Bronchial epithelial cell (primary cell): ENCODE data around the gene RASGEF1B. TPM values are rescaled to one million over a fixed set of nuclear protein-coding genes. Genes with fewer than 3 reads are reported as not detected.

Source experiments
- DNase-seq: peaks from one replicate; pipeline ENCODE4 v3.0.0-alpha.2; 2010; ENCODE audit warnings: low read depth
- FAIRE-seq: peaks from 2 replicates; lab custom pipeline; 2011; peaks lifted over from hg19 to GRCh38; lab: Jason Lieb, UNC
- H3K27me3 ChIP-seq: 2 replicates; pipeline ENCODE4 v1.5.1; 2011; ENCODE audit warnings: low read length; ENCODE audit not compliant: control insufficient read depth, insufficient read depth
- H3K36me3 ChIP-seq: 2 replicates; pipeline ENCODE4 v1.5.1; 2011; ENCODE audit warnings: low read length; ENCODE audit not compliant: control insufficient read depth, insufficient read depth
- H3K4me3 ChIP-seq: 2 replicates; pipeline ENCODE4 v1.5.1; 2011; ENCODE audit warnings: mild to moderate bottlenecking, low read depth, low read length, control low read depth
- total RNA-seq: library from RNA; depleted of rRNA; stranded (reverse); fragments of >200 nt; gene quantifications from 2 replicates; pipeline ENCODE4 v1.2.1, GENCODE V29; 2014
- TF ChIP-seq, protein P1 (sequence below): IDR thresholded peaks from 2 replicates; pipeline ENCODE4 v1.5.1; 2011; ENCODE audit warnings: mild to moderate bottlenecking, moderate library complexity, low read length, control low read depth, inconsistent platforms; ENCODE audit not compliant: insufficient read depth, severe bottlenecking

The RASGEF1B gene
- total RNA-seq, 1 donor from 2014 or later: 2.6 TPM

GRCh38 chr4:81498046-81498445 lies 26.3 kb upstream of the RASGEF1B start:
- H3K36me3 ChIP-seq: no peaks in the 10 kb centered on the region
- DNase-seq (no peak), FAIRE-seq (no peak)
- no peaks in the 10 kb centered on the region for H3K27me3 ChIP-seq
- TF ChIP-seq, protein P1, sequence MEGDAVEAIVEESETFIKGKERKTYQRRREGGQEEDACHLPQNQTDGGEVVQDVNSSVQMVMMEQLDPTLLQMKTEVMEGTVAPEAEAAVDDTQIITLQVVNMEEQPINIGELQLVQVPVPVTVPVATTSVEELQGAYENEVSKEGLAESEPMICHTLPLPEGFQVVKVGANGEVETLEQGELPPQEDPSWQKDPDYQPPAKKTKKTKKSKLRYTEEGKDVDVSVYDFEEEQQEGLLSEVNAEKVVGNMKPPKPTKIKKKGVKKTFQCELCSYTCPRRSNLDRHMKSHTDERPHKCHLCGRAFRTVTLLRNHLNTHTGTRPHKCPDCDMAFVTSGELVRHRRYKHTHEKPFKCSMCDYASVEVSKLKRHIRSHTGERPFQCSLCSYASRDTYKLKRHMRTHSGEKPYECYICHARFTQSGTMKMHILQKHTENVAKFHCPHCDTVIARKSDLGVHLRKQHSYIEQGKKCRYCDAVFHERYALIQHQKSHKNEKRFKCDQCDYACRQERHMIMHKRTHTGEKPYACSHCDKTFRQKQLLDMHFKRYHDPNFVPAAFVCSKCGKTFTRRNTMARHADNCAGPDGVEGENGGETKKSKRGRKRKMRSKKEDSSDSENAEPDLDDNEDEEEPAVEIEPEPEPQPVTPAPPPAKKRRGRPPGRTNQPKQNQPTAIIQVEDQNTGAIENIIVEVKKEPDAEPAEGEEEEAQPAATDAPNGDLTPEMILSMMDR: no peak
- no peak overlapping the region for H3K4me3 ChIP-seq

- Histone ChIP-seq H3K4me3 (no peak overlapping the region), H3K36me3 (no peaks in the 10 kb centered on the region), H3K27me3 (no peaks in the 10 kb centered on the region)
- DNase-seq: no peak
- TF ChIP-seq, protein P1: no peak
- no peak for FAIRE-seq
These were observed 23.6 kb upstream of the RASGEF1B start for GRCh38 chr4:81495345-81495744.

DNA sequence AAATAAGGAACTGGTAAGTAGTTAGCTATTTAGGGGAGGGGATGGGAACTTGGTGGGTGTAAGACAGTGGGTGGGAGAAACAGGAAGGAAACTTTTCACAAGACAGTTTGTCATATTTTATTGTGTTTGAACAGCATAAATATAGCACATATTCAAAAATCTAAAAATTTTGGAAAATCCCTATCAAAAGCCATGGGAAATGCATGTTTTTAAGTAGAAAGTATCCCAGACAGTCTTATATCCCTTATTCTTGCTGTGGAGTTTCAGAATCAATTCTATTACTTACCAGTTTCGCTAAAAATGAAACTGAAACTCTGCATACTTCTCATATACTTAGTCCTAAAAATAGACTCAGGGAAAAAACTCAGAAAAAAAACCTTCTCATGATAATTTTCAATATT lies 22.3 kb upstream of the RASGEF1B start:
- no peak overlapping the region for H3K4me3 ChIP-seq
- TF ChIP-seq, protein P1: no peak
- FAIRE-seq: no peak
- H3K27me3 ChIP-seq: no peaks in the 10 kb centered on the region
- no peak for DNase-seq
- H3K36me3 ChIP-seq: no peaks in the 10 kb centered on the region

GRCh38 chr4:81492606-81493230 lies 21.0 kb upstream of the RASGEF1B start:
- Histone ChIP-seq H3K36me3 (no peaks in the 10 kb centered on the region), H3K4me3 (no peak overlapping the region), H3K27me3 (no peaks in the 10 kb centered on the region)
- no peak for DNase-seq
- TF ChIP-seq, protein P1: no peak
- FAIRE-seq: no peak

DNA sequence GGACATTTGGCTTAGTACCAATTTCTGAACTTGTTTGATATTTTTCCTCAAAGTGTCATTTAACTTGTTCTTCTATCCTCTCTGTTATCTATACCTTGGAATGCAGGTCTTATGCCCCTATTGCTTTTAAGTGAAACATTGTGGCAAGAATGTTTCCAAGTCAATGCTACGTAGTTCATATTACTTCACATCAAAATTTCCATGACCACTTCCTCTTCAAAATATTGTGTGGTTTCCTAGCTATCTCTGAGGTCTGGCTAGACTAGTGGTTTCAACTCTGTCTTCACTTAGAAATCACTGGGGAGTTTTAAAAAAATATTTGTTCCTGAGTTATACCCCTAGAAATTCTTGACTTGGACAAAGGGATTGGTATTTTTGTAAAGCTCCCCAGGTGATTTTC lies 20.2 kb upstream of the RASGEF1B start:
- FAIRE-seq: no peak
- Histone ChIP-seq H3K4me3 (no peak overlapping the region), H3K36me3 (no peaks in the 10 kb centered on the region), H3K27me3 (no peaks in the 10 kb centered on the region)
- TF ChIP-seq, protein P1: no peak
- DNase-seq: no peak
